NT2/D1 (cell line): ENCODE results near the gene CDC14B.

Experiments
- DNase-seq: peaks from one replicate; pipeline ENCODE4 v3.0.0-alpha.2; 2011; ENCODE audit warnings: low read depth, low spot score
- H3K27me3 ChIP-seq: 2 replicates; pipeline ENCODE4 v1.6.0; 2011; ENCODE audit warnings: mild to moderate bottlenecking; ENCODE audit not compliant: insufficient read length, insufficient read depth
- H3K36me3 ChIP-seq: 2 replicates; pipeline ENCODE4 v1.6.1; 2011; ENCODE audit warnings: mild to moderate bottlenecking, low read length, mixed read lengths; ENCODE audit not compliant: insufficient read depth, insufficient read length
- H3K4me1 ChIP-seq: 2 replicates; pipeline ENCODE4 v1.5.1; 2011; ENCODE audit not compliant: insufficient read depth, insufficient read length
- H3K4me3 ChIP-seq: 2 replicates; pipeline ENCODE4 v1.5.1; 2011; ENCODE audit warnings: low read depth; ENCODE audit not compliant: insufficient read length
- H3K9ac ChIP-seq: 2 replicates; pipeline ENCODE4 v1.6.0; 2011; ENCODE audit warnings: low read depth; ENCODE audit not compliant: insufficient read length
- H3K9me3 ChIP-seq: 2 replicates; pipeline ENCODE4 v1.5.1; 2011; ENCODE audit warnings: mild to moderate bottlenecking, low read length; ENCODE audit not compliant: insufficient read depth
- SUZ12 ChIP-seq: IDR thresholded peaks from 2 replicates; pipeline ENCODE4 v1.6.1; 2011; ENCODE audit not compliant: insufficient read length, insufficient read depth; ENCODE audit errors: extremely low read depth
- YY1 ChIP-seq: IDR thresholded peaks from 2 replicates; pipeline ENCODE4 v1.6.1; 2011; ENCODE audit not compliant: insufficient read length, insufficient read depth
- ZNF274 ChIP-seq: IDR thresholded peaks from 2 replicates; pipeline ENCODE4 v1.6.1; 2011; ENCODE audit warnings: mild to moderate bottlenecking, low read depth, low read length

Gene CDC14B

DNA sequence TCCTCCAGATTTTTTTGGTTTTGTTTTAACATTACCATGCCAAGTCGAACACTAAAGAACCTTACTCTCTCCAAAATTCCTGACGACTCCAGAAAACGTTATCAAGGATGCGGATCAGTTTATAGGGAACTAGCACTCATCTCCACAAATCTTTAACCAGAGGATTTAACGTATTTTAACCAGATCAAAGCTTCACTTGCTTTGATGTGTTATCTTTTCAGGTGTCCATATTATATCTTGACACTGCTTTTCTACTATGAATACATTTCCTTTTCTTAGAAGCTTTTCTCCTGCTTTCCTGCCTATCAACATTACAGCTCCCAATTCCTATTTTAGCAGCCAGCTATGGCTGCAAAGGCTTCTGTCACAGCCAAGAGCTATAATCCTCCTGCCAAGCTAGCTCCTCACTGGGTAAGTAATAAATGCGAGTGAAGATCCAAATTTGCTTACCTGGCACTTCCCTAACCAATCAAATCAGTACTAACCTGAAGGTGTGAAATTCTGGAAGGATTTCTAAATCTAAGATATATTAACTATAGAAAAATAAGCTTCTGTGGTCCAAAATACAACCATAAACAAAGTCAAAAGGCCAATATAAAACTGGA lies 60.2 kb downstream of the CDC14B start:
- no peak for DNase-seq

DNA sequence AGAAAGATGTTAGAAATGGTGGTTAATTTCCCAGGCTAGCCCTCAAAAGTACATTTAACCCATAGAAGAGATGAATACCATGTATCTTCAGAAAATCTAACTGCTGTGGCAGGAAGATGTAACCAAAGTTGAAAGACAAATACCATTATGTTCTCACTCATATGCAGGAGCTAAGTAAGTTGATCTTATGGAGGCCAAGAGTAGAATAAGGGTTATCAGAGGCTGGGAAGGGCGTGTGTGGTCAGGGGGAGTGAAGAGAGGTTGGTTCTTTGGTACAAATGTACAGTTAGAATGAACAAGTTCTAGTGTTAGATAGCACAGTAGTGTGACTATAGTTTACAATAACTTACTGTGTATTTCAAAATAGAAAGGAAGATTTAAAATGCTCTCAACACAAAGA lies 61.7 kb downstream of the CDC14B start:
- TF ChIP-seq ZNF274 = no peak
- TF ChIP-seq SUZ12 = no peak
- no peak for TF ChIP-seq YY1
- Histone ChIP-seq H3K9ac (no peak overlapping the region), H3K36me3 (peaks cover 11% of the 10 kb centered on the region), H3K27me3 (no peaks in the 10 kb centered on the region), H3K9me3 (no peaks in the 10 kb centered on the region), H3K4me1 (peaks cover 3% of the 10 kb centered on the region), H3K4me3 (no peak overlapping the region)
- no peak for DNase-seq

More for the DNA sequence above, 60.2 kb downstream of the CDC14B start:
- peaks cover 13% of the 10 kb centered on the region for H3K36me3 ChIP-seq
- H3K4me1 ChIP-seq = peaks cover 3% of the 10 kb centered on the region
- no peak overlapping the region for H3K9ac ChIP-seq
- no peak overlapping the region for H3K4me3 ChIP-seq
- H3K9me3 ChIP-seq = no peaks in the 10 kb centered on the region
- H3K27me3 ChIP-seq = no peaks in the 10 kb centered on the region
- no peak for TF ChIP-seq SUZ12
- TF ChIP-seq YY1 = no peak
- TF ChIP-seq ZNF274 = no peak

DNA sequence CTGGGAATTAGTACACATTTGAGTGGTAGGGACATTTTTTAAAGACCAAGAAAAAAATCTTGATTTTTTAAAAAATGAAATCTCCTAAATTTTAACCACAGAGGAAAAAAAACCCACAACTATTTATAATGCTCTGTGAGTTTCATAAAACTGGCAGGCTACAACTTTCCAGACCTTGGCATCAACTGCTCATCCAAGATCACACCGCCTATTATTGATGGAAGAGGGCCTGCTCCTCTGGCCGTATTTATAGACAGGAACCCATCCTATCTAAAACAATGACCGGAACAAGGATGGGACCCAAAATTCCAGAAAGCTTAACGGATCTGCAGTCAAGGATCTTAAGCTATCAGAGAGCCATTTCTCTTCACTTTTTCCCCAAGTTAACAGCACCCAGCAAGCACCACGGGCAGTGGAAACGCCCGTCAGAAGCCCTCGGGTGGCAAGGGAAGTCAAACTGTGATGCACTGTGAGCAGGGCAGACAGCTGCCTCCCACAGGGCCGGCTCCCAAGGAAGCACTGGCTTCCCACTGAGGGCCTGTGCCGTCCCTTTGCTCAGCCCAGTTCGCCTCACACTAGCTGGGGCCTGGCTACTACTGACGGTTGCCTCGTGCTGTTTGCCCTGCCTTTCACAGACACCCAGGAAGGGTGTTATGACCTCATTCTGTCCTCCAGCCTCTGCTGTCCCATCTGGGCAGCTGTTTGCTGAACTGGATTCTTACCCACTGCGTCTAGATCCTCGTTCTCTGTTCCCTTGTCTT lies 62.8 kb downstream of the CDC14B start:
- Histone ChIP-seq H3K4me3 (no peak overlapping the region), H3K27me3 (no peaks in the 10 kb centered on the region), H3K9ac (no peak overlapping the region), H3K4me1 (peaks cover 3% of the 10 kb centered on the region), H3K36me3 (peaks cover 9% of the 10 kb centered on the region), H3K9me3 (no peaks in the 10 kb centered on the region)
- no peak for TF ChIP-seq SUZ12
- no peak for TF ChIP-seq YY1
- DNase-seq = no peak

DNA sequence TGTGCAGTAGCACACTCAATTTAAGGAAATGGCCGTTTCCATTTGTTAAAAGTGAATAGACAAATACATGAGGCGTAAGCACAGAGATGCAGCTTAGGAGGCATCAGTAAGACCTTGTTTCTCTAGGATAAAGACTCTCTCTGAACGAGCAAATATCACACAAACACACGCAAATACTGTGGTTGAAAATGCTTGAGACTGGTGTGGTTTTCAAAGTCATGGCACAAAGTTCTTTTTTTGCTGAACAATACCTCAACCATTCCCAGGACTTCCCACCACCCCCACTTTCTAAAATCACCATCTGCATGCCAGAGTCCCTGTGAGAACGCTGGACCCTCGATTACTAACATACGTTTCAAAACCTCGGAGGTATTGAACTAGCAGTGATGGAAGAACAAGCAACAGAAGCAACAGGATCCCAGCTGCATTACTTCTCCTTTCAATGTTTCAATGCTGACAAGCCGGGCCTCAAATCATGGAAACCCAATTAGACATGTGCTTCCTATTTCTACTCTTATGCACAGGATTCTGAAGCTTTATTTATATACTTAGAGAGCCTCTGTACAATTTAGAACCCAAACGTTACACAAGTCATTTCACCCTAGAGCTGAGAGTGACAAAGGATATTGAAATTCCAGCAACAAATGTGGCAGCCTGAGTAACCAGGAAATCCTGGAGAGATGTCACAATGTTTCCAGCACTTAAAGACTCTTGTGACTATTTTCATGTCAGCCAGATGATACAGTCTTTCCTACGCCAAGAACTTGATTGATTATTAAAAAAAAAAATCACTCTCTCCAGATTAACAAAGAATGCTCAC lies 63.9 kb downstream of the CDC14B start:
- no peak for DNase-seq
- TF ChIP-seq ZNF274 (no peak), YY1 (no peak), SUZ12 (no peak)
- H3K4me1 ChIP-seq = peaks cover 3% of the 10 kb centered on the region
- no peak overlapping the region for H3K9ac ChIP-seq
- peaks cover 12% of the 10 kb centered on the region for H3K36me3 ChIP-seq
- no peaks in the 10 kb centered on the region for H3K27me3 ChIP-seq
- no peak overlapping the region for H3K4me3 ChIP-seq
- no peaks in the 10 kb centered on the region for H3K9me3 ChIP-seq

DNA sequence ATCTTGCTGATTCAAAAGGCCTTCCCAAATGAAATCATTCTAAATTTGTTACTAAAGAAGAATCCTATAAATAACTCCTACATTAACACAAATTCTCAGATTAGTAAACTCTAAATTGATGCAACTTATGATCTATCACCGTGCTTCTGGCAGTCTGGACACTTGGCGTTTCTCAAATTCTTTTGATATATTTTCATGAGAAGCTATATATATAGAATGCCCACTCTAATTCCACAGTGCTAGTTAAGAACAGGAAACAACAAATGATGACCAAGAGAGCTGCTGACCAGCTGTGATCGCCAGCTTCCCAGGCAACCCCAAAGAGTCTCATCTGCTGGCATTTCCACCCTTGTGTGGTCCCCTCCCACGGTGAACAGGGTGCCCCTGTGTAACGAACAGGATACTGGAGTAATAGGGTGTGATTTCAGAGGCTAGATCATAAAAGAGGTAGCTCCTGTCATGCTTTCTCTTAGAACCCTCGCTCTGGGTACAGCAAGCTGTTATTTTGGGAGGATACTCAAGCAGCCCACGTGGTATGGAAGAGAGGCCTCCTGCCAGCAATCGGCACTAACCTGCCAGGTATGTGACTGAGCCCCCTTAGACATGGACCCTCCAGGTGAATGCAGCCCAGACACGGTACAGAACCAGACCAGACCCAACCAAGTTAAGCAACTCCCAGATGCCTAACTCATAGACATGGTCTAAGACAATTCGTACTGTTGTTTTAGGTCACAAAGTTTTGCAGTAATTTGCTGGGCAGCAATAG lies 64.7 kb downstream of the CDC14B start:
- TF ChIP-seq YY1 (no peak), ZNF274 (no peak), SUZ12 (no peak)
- Histone ChIP-seq H3K4me1 (peaks cover 3% of the 10 kb centered on the region), H3K36me3 (peaks cover 10% of the 10 kb centered on the region), H3K4me3 (no peak overlapping the region), H3K9ac (no peak overlapping the region), H3K9me3 (no peaks in the 10 kb centered on the region), H3K27me3 (no peaks in the 10 kb centered on the region)
- no peak for DNase-seq

DNA sequence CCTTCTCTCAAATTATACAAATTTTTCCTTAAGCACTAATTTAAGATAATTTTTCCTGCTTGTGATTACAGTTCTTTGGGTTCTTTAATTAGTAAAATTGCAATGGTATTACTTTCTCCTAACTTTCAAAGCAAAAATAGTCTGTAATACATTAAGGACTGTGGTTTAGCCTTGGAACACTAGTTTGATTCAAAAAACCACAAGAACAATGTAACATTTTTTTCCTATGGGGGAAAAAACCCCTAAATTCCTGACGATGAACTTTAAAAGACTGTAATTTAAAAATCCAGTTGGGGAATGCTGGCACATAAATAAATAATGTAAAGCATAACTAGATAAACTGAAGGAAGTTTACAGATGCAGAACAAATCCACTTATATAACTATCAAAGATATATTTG lies 65.3 kb downstream of the CDC14B start:
- Histone ChIP-seq H3K9me3 (no peaks in the 10 kb centered on the region), H3K4me1 (peaks cover 3% of the 10 kb centered on the region), H3K4me3 (no peak overlapping the region), H3K36me3 (peaks cover 8% of the 10 kb centered on the region), H3K27me3 (no peaks in the 10 kb centered on the region), H3K9ac (no peak overlapping the region)
- DNase-seq = no peak
- no peak for TF ChIP-seq SUZ12
- TF ChIP-seq YY1 = no peak
- no peak for TF ChIP-seq ZNF274
